HL-60 (cell line): Measurements from ENCODE around the gene COG8.

ENCODE experiments used
- CTCF ChIP-seq: IDR thresholded peaks from one replicate; pipeline ENCODE4 v1.5.1; 2011; ENCODE audit warnings: low read length, control low read depth, inconsistent platforms; ENCODE audit not compliant: insufficient read depth
- GABPA ChIP-seq: IDR thresholded peaks from 2 replicates; pipeline ENCODE4 v1.6.1; 2012; ENCODE audit warnings: low read depth
- POLR2AphosphoS5 ChIP-seq: IDR thresholded peaks from 2 replicates; pipeline ENCODE4 v1.6.1; 2012; ENCODE audit warnings: low read depth

- TF ChIP-seq CTCF (no peak), GABPA (no peak), POLR2AphosphoS5 (no peak)
Observed at GRCh38 chr16:69315486-69316311, 23.7 kb downstream of the COG8 start.
